ENCODE measurements around the gene EMX1.

GRCh38 chr2:72895759-72896281 lies 21.5 kb upstream of the EMX1 start:
- TF ChIP-seq POLR2A (IDR thresholded peaks at IDR 0.05), result no peak
- TF ChIP-seq, protein P1, sequence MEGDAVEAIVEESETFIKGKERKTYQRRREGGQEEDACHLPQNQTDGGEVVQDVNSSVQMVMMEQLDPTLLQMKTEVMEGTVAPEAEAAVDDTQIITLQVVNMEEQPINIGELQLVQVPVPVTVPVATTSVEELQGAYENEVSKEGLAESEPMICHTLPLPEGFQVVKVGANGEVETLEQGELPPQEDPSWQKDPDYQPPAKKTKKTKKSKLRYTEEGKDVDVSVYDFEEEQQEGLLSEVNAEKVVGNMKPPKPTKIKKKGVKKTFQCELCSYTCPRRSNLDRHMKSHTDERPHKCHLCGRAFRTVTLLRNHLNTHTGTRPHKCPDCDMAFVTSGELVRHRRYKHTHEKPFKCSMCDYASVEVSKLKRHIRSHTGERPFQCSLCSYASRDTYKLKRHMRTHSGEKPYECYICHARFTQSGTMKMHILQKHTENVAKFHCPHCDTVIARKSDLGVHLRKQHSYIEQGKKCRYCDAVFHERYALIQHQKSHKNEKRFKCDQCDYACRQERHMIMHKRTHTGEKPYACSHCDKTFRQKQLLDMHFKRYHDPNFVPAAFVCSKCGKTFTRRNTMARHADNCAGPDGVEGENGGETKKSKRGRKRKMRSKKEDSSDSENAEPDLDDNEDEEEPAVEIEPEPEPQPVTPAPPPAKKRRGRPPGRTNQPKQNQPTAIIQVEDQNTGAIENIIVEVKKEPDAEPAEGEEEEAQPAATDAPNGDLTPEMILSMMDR (IDR thresholded peaks at IDR 0.05), result no peak

Measured in esophagus squamous epithelium (tissue), 4 donors.